WTC11 (cell line): Measurements from ENCODE around the gene AURKAIP1. TPM values are rescaled to one million over a fixed set of nuclear protein-coding genes. Genes with fewer than 3 reads are reported as not detected.

Experiments
- ATAC-seq: fragments of 200-7000 bp; cut with Tn5 transposase; 2 replicates; pipeline ENCODE4 v1.10.0; 2021; ENCODE audit warnings: mild to moderate bottlenecking, moderate library complexity
- CTCF ChIA-PET: fragments of 300-600 bp; sonication (Branson Sonifier 250); formaldehyde crosslinking; loops from one replicate; lab custom pipeline; 2021; ENCODE audit warnings: antibody characterized with exemption; lab: Charles Lee
- POLR2A ChIA-PET: fragments of 350-600 bp; sonication (Branson Sonifier 250); formaldehyde crosslinking; loops from one replicate; lab custom pipeline; 2021; ENCODE audit warnings: antibody characterized with exemption; lab: Charles Lee
- DNase-seq: peaks from one replicate; pipeline ENCODE4 v3.0.0; 2021; ENCODE audit warnings: low spot score
- H3K27ac Mint-ChIP-seq: 2 replicates; pipeline ENCODE4 v1.8.0; 2021; ENCODE audit warnings: mixed read lengths
- H3K27me3 Mint-ChIP-seq: 2 replicates; pipeline ENCODE4 v1.8.0; 2021; ENCODE audit warnings: low read depth, mild to moderate bottlenecking, moderate library complexity, mixed read lengths
- H3K36me3 Mint-ChIP-seq: 2 replicates; pipeline ENCODE4 v1.8.0; 2021; ENCODE audit warnings: mixed read lengths
- H3K4me1 Mint-ChIP-seq: 2 replicates; pipeline ENCODE4 v1.8.0; 2022; ENCODE audit warnings: mixed read lengths
- H3K4me3 Mint-ChIP-seq: 2 replicates; pipeline ENCODE4 v1.8.0; 2021; ENCODE audit warnings: mild to moderate bottlenecking, moderate library complexity, mixed read lengths
- H3K9me3 Mint-ChIP-seq: 2 replicates; pipeline ENCODE4 v1.8.0; 2021; ENCODE audit warnings: mixed read lengths
- ATF1 ChIP-seq: sonication (generic); formaldehyde crosslinking; IDR thresholded peaks from 2 replicates; pipeline ENCODE4 v1.8.1; 2023; ENCODE audit warnings: mild to moderate bottlenecking, moderate library complexity, missing genetic modification reagents
- ELF4 ChIP-seq: sonication (generic); formaldehyde crosslinking; IDR thresholded peaks from 2 replicates; pipeline ENCODE4 v1.8.1; 2022; ENCODE audit warnings: low read depth, mild to moderate bottlenecking, moderate library complexity, missing genetic modification reagents
- FOXP1 ChIP-seq: sonication (generic); formaldehyde crosslinking; IDR thresholded peaks from 2 replicates; pipeline ENCODE4 v1.8.0; 2022; ENCODE audit warnings: missing genetic modification reagents, mild to moderate bottlenecking, moderate library complexity, borderline replicate concordance
- GRHL2 ChIP-seq: fragments of 250-450 bp; sonication (Bioruptor Pico); IDR thresholded peaks from 2 replicates; pipeline ENCODE4 v1.8.0; 2022; ENCODE audit warnings: mild to moderate bottlenecking, moderate library complexity; ENCODE audit not compliant: insufficient replicate concordance, severe bottlenecking
- NFE2L1 ChIP-seq: sonication (generic); formaldehyde crosslinking; IDR thresholded peaks from 2 replicates; pipeline ENCODE4 v1.8.1; 2023; ENCODE audit warnings: missing genetic modification reagents
- NR2C2 ChIP-seq: sonication (generic); formaldehyde crosslinking; IDR thresholded peaks from 2 replicates; pipeline ENCODE4 v1.8.0; 2022; ENCODE audit warnings: mild to moderate bottlenecking, missing genetic modification reagents
- PRRX2 ChIP-seq: fragments of 250-450 bp; sonication (Bioruptor Pico); IDR thresholded peaks from 2 replicates; pipeline ENCODE4 v1.8.0; 2021; ENCODE audit warnings: mild to moderate bottlenecking
- ZNF121 ChIP-seq: sonication (generic); formaldehyde crosslinking; IDR thresholded peaks from 2 replicates; pipeline ENCODE4 v1.8.0; 2023; ENCODE audit warnings: missing genetic modification reagents
- ZNF219 ChIP-seq: sonication (generic); formaldehyde crosslinking; IDR thresholded peaks from 2 replicates; pipeline ENCODE4 v1.8.0; 2023; ENCODE audit warnings: missing genetic modification reagents, mild to moderate bottlenecking, borderline replicate concordance
- total RNA-seq: library from RNA; stranded (reverse); gene quantifications from 3 replicates; pipeline ENCODE4 v1.2.3, GENCODE V29; 2021
- TF ChIP-seq, protein P1 (sequence below): fragments of 250-450 bp; sonication (Bioruptor Pico); IDR thresholded peaks from 2 replicates; pipeline ENCODE4 v1.8.0; 2021; ENCODE audit warnings: mild to moderate bottlenecking
- TF ChIP-seq, protein P2 (sequence below): fragments of 250-450 bp; sonication (Bioruptor Pico); IDR thresholded peaks from 2 replicates; pipeline ENCODE4 v1.9.0; 2021; ENCODE audit warnings: mild to moderate bottlenecking, borderline replicate concordance
- TF ChIP-seq, protein P3 (sequence below): sonication (generic); formaldehyde crosslinking; IDR thresholded peaks from 2 replicates; pipeline ENCODE4 v1.8.1; 2023; ENCODE audit warnings: mild to moderate bottlenecking, missing genetic modification reagents, moderate library complexity
- TF ChIP-seq, protein P4 (sequence below): sonication (generic); formaldehyde crosslinking; IDR thresholded peaks from 2 replicates; pipeline ENCODE4 v1.8.1; 2022; ENCODE audit warnings: mild to moderate bottlenecking, moderate library complexity, missing genetic modification reagents
- TF ChIP-seq, protein P5 (sequence below): sonication (generic); formaldehyde crosslinking; IDR thresholded peaks from 2 replicates; pipeline ENCODE4 v1.8.0; 2022; ENCODE audit warnings: mild to moderate bottlenecking, missing genetic modification reagents
- TF ChIP-seq, protein P6 (sequence below): sonication (generic); formaldehyde crosslinking; conservative IDR thresholded peaks from 2 replicates; pipeline ENCODE4 v1.8.1; 2023; ENCODE audit warnings: mild to moderate bottlenecking, low read depth, missing genetic modification reagents, moderate library complexity
- TF ChIP-seq, protein P7 (sequence below): sonication (generic); formaldehyde crosslinking; IDR thresholded peaks from 2 replicates; pipeline ENCODE4 v1.8.0; 2023; ENCODE audit warnings: missing genetic modification reagents
- TF ChIP-seq, protein P8 (sequence below): sonication (generic); formaldehyde crosslinking; IDR thresholded peaks from 2 replicates; pipeline ENCODE4 v1.8.0; 2022; ENCODE audit warnings: mild to moderate bottlenecking, missing genetic modification reagents

Gene AURKAIP1
- total RNA-seq, 1 experiment from 2014 or later = 268 TPM

DNA sequence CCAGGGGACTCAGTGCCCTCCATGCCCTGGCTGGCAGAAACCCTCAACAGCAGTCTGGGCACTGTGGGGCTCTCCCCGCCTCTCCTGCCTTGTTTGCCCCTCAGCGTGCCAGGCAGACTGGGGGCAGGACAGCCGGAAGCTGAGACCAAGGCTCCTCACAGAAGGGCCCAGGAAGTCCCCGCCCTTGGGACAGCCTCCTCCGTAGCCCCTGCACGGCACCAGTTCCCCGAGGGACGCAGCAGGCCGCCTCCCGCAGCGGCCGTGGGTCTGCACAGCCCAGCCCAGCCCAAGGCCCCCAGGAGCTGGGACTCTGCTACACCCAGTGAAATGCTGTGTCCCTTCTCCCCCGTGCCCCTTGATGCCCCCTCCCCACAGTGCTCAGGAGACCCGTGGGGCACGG is 46.8 kb downstream of the AURKAIP1 start:
- TF ChIP-seq, protein P1, sequence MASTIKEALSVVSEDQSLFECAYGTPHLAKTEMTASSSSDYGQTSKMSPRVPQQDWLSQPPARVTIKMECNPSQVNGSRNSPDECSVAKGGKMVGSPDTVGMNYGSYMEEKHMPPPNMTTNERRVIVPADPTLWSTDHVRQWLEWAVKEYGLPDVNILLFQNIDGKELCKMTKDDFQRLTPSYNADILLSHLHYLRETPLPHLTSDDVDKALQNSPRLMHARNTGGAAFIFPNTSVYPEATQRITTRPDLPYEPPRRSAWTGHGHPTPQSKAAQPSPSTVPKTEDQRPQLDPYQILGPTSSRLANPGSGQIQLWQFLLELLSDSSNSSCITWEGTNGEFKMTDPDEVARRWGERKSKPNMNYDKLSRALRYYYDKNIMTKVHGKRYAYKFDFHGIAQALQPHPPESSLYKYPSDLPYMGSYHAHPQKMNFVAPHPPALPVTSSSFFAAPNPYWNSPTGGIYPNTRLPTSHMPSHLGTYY = no peak
- no peak overlapping the region for H3K4me3 Mint-ChIP-seq
- H3K4me1 Mint-ChIP-seq = peaks cover 4% of the 10 kb centered on the region
- H3K9me3 Mint-ChIP-seq = peaks cover 4% of the 10 kb centered on the region
- ChIA-PET POLR2A (no interaction called here), CTCF (no interaction called here)
- H3K36me3 Mint-ChIP-seq = no peaks in the 10 kb centered on the region
- H3K27ac Mint-ChIP-seq = no peak overlapping the region
- H3K27me3 Mint-ChIP-seq = no peaks in the 10 kb centered on the region
- DNase-seq (no peak), ATAC-seq (no peak)

DNA sequence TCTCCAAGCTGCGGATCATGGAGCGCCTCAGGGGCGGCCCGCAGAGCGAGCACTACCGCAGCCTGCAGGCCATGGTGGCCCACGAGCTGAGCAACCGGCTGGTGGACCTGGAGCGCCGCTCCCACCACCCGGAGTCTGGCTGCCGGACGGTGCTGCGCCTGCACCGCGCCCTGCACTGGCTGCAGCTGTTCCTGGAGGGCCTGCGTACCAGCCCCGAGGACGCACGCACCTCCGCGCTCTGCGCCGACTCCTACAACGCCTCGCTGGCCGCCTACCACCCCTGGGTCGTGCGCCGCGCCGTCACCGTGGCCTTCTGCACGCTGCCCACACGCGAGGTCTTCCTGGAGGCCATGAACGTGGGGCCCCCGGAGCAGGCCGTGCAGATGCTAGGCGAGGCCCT is 47.7 kb downstream of the AURKAIP1 start:
- no peak overlapping the region for H3K4me3 Mint-ChIP-seq
- H3K27ac Mint-ChIP-seq = no peak overlapping the region
- peaks cover 8% of the 10 kb centered on the region for H3K4me1 Mint-ChIP-seq
- TF ChIP-seq, protein P2, sequence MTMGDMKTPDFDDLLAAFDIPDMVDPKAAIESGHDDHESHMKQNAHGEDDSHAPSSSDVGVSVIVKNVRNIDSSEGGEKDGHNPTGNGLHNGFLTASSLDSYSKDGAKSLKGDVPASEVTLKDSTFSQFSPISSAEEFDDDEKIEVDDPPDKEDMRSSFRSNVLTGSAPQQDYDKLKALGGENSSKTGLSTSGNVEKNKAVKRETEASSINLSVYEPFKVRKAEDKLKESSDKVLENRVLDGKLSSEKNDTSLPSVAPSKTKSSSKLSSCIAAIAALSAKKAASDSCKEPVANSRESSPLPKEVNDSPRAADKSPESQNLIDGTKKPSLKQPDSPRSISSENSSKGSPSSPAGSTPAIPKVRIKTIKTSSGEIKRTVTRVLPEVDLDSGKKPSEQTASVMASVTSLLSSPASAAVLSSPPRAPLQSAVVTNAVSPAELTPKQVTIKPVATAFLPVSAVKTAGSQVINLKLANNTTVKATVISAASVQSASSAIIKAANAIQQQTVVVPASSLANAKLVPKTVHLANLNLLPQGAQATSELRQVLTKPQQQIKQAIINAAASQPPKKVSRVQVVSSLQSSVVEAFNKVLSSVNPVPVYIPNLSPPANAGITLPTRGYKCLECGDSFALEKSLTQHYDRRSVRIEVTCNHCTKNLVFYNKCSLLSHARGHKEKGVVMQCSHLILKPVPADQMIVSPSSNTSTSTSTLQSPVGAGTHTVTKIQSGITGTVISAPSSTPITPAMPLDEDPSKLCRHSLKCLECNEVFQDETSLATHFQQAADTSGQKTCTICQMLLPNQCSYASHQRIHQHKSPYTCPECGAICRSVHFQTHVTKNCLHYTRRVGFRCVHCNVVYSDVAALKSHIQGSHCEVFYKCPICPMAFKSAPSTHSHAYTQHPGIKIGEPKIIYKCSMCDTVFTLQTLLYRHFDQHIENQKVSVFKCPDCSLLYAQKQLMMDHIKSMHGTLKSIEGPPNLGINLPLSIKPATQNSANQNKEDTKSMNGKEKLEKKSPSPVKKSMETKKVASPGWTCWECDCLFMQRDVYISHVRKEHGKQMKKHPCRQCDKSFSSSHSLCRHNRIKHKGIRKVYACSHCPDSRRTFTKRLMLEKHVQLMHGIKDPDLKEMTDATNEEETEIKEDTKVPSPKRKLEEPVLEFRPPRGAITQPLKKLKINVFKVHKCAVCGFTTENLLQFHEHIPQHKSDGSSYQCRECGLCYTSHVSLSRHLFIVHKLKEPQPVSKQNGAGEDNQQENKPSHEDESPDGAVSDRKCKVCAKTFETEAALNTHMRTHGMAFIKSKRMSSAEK = no peak
- TF ChIP-seq, protein P3, sequence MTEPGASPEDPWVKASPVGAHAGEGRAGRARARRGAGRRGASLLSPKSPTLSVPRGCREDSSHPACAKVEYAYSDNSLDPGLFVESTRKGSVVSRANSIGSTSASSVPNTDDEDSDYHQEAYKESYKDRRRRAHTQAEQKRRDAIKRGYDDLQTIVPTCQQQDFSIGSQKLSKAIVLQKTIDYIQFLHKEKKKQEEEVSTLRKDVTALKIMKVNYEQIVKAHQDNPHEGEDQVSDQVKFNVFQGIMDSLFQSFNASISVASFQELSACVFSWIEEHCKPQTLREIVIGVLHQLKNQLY (CRISPR knock-in tag) = no peak
- TF ChIP-seq NR2C2 (CRISPR knock-in tag) (no peak), ELF4 (CRISPR knock-in tag) (no peak), FOXP1 (CRISPR knock-in tag) (no peak), ZNF219 (CRISPR knock-in tag) (no peak)
- TF ChIP-seq, protein P4, sequence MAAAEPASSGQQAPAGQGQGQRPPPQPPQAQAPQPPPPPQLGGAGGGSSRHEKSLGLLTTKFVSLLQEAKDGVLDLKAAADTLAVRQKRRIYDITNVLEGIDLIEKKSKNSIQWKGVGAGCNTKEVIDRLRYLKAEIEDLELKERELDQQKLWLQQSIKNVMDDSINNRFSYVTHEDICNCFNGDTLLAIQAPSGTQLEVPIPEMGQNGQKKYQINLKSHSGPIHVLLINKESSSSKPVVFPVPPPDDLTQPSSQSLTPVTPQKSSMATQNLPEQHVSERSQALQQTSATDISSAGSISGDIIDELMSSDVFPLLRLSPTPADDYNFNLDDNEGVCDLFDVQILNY (CRISPR knock-in tag) = no peak
- CTCF ChIA-PET = interaction anchor here (0.6 kb wide), 1 partner anchor 59 kb away, joined by 3 read pairs; no protein-coding TSS in a partner anchor
- no peaks in the 10 kb centered on the region for H3K27me3 Mint-ChIP-seq
- H3K36me3 Mint-ChIP-seq = no peaks in the 10 kb centered on the region
- POLR2A ChIA-PET = no interaction called here
- no peak for ATAC-seq
- peaks cover 4% of the 10 kb centered on the region for H3K9me3 Mint-ChIP-seq
- no peak for DNase-seq

DNA sequence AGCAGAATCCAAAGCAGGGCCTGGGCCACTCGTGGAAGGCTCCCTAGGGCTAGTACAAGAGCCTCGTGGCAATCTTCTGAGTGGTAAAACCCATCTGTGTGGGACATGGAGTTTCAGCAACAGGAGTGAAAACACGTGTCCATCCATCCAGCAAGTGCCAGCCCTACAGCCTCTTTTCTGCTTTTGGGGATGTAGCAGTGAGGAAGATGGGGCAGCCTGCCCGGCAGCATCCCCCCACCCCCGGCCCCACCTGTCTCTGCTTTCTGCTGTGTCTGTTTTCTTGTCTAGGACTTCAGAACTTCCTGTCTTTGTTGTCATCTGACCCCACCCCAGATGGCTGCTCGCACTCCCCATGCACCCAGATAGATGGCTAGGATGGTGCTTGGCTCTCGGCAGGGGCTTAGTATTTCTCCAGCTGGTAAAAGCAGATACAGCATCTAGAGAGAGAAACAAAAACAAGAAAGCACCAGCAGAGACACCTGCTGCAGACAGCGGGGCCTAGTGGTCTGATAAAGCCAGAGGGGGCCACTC is 48.9 kb downstream of the AURKAIP1 start:
- peaks cover 11% of the 10 kb centered on the region for H3K4me1 Mint-ChIP-seq
- POLR2A ChIA-PET = no interaction called here
- DNase-seq = no peak
- H3K27ac Mint-ChIP-seq = no peak overlapping the region
- CTCF ChIA-PET = interaction anchor here (0.6 kb wide), 1 partner anchor 36 kb away, joined by 5 read pairs; no protein-coding TSS in a partner anchor
- no peak for TF ChIP-seq PRRX2
- TF ChIP-seq ZNF121 (CRISPR knock-in tag) = no peak
- TF ChIP-seq NFE2L1 = no peak
- TF ChIP-seq, protein P5, sequence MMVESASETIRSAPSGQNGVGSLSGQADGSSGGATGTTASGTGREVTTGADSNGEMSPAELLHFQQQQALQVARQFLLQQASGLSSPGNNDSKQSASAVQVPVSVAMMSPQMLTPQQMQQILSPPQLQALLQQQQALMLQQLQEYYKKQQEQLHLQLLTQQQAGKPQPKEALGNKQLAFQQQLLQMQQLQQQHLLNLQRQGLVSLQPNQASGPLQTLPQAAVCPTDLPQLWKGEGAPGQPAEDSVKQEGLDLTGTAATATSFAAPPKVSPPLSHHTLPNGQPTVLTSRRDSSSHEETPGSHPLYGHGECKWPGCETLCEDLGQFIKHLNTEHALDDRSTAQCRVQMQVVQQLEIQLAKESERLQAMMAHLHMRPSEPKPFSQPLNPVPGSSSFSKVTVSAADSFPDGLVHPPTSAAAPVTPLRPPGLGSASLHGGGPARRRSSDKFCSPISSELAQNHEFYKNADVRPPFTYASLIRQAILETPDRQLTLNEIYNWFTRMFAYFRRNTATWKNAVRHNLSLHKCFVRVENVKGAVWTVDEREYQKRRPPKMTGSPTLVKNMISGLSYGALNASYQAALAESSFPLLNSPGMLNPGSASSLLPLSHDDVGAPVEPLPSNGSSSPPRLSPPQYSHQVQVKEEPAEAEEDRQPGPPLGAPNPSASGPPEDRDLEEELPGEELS = no peak
- TF ChIP-seq, protein P6, sequence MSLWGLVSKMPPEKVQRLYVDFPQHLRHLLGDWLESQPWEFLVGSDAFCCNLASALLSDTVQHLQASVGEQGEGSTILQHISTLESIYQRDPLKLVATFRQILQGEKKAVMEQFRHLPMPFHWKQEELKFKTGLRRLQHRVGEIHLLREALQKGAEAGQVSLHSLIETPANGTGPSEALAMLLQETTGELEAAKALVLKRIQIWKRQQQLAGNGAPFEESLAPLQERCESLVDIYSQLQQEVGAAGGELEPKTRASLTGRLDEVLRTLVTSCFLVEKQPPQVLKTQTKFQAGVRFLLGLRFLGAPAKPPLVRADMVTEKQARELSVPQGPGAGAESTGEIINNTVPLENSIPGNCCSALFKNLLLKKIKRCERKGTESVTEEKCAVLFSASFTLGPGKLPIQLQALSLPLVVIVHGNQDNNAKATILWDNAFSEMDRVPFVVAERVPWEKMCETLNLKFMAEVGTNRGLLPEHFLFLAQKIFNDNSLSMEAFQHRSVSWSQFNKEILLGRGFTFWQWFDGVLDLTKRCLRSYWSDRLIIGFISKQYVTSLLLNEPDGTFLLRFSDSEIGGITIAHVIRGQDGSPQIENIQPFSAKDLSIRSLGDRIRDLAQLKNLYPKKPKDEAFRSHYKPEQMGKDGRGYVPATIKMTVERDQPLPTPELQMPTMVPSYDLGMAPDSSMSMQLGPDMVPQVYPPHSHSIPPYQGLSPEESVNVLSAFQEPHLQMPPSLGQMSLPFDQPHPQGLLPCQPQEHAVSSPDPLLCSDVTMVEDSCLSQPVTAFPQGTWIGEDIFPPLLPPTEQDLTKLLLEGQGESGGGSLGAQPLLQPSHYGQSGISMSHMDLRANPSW (CRISPR knock-in tag) = no peak
- TF ChIP-seq, protein P7, sequence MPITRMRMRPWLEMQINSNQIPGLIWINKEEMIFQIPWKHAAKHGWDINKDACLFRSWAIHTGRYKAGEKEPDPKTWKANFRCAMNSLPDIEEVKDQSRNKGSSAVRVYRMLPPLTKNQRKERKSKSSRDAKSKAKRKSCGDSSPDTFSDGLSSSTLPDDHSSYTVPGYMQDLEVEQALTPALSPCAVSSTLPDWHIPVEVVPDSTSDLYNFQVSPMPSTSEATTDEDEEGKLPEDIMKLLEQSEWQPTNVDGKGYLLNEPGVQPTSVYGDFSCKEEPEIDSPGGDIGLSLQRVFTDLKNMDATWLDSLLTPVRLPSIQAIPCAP (CRISPR knock-in tag) = no peak
- TF ChIP-seq, protein P8, sequence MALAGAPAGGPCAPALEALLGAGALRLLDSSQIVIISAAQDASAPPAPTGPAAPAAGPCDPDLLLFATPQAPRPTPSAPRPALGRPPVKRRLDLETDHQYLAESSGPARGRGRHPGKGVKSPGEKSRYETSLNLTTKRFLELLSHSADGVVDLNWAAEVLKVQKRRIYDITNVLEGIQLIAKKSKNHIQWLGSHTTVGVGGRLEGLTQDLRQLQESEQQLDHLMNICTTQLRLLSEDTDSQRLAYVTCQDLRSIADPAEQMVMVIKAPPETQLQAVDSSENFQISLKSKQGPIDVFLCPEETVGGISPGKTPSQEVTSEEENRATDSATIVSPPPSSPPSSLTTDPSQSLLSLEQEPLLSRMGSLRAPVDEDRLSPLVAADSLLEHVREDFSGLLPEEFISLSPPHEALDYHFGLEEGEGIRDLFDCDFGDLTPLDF (CRISPR knock-in tag) = no peak
- no peak for TF ChIP-seq ATF1 (CRISPR knock-in tag)
- TF ChIP-seq GRHL2 (CRISPR knock-in tag) = no peak
- TF ChIP-seq, all 79 proteins: peak for 0
- H3K9me3 Mint-ChIP-seq = peaks cover 4% of the 10 kb centered on the region
- no peaks in the 10 kb centered on the region for H3K36me3 Mint-ChIP-seq
- no peaks in the 10 kb centered on the region for H3K27me3 Mint-ChIP-seq
- peak overlapping the region; percentile 63 for H3K4me3 Mint-ChIP-seq
- no peak for ATAC-seq
